HG02588 (cell line): ENCODE results near the gene CORO1C.

Source experiments
- ATAC-seq: cut with Tn5 transposase; IDR thresholded peaks from one replicate; pipeline ENCODE4 v1.9.1; 2021; ENCODE audit warnings: mild to moderate bottlenecking, moderate library complexity; ENCODE audit not compliant: unreplicated experiment

CORO1C gene

DNA sequence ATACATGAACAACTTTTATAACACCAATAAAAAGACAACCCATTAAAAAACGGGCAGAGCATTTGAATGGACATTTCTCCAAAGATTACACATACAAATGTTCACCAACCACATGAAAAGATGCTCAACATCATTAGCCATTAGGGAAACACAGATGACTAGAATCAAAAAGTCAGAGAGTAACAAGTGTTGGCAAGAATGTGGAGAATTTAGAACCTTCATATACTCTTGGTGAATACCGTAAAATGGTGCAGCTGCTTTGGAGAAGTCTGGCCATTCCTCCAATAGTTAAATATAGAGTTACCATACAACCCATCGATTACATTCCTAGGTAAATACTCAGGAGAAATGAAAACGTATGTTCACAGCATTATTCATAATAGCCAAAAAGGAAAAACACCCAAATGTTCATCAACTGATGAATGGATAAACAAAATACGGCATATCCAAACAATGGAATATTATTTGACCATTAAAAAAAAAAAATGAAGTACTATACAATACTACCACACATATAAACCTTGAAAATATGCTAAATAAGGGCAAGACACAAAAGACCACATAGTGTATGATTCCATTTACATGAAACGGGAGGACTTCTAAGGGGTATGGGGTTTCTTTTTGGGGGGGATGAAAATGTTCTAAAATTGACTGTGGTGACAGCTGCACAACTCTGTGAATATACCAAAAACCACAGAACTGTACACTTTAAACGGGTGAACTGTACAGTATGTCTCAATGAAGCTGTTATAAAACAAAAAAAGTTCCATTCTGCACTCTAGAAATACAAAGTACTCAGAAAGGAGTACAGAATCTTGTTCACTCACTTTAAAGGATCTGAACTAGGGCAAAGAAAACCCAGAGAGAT lies 3.2 kb downstream of the CORO1C start:
- no peak for ATAC-seq

DNA sequence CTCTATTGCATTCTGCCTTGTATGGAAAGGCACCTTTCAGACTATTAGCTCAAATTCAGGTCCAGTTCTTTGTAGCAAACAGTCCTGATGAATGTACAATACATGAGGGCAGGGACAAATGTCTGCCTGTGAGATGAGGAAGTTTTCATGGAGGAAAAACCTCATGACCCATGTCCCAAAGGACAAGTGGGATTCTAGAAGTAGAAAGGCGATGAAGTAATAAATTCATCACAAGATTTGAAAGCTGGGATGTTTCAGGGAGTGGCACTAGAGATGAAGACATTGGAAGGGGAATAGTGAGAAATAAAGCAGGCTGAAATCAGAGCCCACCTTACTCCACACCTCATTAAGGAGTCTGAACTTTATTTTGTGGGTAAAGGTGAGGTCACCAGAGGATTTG lies 4.2 kb downstream of the CORO1C start:
- ATAC-seq = no peak

GRCh38 chr12:108724890-108725151 lies 6.5 kb downstream of the CORO1C start:
- no peak for ATAC-seq

DNA sequence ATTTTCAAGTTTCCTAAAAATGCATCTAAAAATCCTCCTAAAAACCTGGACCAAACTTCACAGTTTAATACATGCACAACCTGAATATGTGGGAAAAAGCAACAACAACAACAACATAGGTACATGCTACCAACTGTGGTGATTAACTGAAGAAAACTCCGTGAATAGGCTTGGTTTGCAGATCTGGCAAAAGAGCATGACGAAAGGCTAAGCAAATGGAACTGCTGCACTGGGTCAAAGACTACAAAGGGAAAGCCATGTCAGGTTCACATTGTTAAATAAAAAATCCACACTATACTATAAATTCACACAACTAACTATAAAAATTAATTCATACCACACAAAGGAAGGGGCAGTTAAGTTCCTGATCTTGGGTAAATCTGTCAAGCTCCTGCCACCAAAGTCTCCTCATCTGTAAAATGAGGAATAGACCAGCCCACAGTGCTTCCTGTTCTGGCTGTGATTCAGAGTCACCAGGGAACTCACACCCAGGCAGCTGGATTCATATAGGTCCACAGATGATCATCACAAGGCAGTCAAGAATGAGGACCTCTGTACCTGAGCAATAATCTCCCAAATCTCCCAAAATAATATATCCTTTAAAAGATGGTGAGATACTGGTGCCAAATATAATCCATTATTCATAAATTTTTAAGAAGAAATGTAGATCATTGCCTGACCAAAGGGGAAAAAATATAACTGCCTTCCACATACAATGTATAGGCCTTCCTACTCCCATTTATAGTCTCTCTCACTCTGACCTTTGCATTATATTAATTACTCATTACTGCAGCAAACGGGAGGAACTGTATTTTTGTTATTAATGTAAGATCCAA lies 7.0 kb downstream of the CORO1C start:
- no peak for ATAC-seq

DNA sequence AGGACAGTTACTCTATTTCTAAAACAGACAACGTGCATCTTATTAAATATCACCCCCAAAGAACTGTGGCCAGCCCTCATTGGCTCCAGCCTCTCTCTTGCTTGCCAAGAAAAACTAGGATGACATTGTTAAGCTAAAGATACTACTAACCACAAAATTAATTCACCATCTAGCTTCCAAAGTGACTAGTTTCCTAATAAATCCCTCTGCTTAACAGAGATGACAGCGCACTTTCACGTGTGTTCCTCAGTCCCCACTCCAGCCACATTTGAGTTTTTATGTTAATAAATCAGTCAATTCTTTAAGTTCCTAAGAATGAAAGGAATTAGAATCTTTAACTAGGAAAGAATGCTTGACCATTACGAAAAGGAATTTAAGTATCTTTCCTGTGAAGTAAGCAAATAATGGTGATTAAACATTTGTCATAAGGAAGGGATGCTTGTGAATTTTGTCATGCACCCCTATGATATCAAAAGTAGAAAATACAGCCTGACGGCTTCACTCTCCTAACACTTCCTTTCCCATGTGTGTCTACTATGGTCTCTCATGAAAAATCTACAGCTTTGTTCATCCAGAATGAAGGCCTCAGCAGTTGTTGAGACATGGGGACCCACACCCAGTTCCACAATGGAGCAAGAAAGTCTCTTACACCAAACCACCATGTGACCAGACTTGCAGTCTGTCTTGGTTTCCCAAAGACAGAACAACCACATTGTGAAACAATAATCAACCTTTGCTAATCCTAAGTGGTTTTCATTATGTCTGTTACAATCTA lies 8.1 kb downstream of the CORO1C start:
- no peak for ATAC-seq

DNA sequence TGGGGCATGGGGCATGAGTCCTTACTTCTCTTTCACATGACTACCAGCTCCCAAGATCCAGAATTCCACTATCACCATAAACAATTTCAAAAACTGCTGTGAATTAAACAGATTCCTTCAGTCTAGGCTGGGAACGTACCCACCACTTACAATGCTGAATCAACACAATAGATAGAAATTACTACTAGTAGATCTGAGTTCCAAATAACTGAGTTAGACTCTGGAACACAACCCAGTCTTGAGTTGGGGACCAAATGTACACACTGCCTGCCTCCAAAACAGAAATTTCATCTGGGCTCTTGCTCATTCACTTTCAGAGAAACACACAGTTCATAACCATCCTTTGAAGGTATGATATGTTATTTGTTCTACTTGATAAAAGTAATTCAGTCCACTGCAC lies 8.9 kb downstream of the CORO1C start:
- no peak for ATAC-seq

DNA sequence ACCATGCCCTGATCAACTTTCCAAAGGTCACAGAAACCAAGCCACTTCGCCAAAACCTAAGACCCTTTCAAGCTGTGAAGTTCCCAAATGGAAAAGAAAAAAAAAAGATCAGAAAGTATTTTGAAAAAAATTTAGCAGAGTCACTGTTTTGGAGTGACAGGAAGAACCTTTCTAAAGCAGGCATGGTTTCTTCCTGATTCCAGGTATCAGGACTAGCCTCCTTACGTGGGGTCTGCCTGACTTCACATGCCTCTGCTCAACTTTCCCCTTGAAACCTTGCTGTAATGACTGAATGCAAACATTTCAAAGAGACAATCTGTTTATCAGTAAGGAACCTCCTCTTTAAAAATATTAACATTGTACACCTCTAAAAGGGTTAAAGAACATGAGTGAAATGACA lies 9.5 kb downstream of the CORO1C start:
- ATAC-seq = no peak

DNA sequence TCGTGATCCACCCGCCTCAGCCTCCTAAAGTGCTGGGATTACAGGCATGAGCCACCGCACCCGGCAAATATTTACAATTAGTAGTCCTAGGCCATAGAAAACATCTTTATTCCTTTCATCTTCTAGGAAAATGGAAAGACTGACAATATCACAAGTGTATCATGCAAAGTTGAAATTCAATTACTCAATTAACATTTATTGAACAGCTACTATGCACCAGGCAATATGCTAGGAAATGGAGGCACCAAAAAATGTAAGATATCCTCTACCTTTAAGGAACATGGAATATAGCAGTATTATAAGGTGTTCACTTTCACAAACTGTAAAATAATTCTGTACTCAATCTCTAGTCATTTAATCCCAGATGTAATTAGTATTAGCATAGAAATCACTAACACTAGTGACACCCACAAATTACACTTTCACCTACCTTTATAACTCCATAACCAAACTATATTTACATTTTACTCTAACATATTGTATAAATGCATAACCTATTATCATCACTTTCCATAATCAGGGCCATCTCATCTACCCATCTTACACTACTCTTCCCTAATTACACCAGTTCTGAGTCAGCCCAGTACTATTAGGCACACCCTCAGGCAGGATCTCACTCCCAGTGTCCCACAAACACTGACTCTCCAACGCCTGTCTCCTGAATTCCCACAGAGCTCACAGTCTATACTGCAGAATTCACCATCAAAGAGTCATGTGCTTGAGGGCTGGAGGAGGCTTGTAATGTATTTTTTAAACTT lies 10.4 kb downstream of the CORO1C start:
- ATAC-seq = no peak

DNA sequence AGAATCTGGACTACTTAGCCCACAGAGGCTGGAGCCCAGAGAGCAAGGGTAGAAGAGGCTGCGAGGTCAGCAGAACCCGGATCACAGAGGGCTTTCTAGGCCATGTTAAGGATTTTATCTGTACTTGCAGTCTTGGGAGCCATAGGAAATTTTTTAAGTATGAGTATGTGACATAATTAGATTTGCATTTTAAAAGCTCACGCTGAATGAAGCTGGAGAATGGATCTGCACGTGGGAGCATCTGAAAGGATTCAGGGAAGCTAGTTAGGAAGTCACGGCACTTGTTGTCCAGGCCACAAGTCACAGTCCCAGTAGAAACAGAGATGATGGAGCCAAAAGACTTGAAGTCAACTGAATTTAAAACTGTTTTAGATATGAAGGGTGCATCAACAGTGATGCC lies 14.1 kb downstream of the CORO1C start:
- ATAC-seq = no peak

DNA sequence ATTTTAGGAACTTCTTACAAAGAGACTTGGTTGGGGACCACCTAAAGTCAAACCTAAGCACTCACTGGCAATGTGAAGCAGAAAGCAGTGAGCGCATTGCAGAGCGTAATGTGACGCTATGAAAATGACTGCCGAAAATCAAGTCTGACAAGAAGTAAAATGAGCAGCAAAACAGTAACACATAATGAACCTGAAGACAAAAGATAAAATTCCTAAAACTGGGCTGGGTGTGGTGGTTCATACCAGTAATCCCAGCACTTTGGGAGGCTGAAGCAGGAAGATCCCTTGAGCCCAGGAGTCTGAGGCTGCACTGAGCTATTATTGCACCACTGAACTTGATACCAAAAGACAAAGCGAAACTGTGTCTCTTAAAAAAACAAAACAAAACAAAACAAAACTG lies 16.5 kb downstream of the CORO1C start:
- ATAC-seq = no peak

DNA sequence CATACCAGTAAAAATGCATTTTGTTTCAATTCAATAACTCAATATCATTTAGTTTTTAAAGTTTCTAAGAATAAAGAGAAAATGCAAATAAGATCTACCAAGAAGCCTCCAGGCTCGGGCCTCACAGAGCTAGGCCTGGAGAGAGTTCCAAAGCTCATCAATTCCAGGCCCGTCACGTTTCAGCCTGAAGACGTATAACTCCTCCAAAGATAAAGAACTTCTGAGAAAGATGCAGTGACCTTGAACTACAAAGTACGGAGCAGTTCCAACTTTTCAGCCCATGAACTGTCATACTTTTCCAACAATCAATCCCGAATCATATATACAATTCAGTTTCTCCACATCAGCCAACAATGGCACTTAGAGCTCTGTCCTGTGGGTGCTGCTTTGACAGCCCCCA lies 17.8 kb downstream of the CORO1C start:
- no peak for ATAC-seq

DNA sequence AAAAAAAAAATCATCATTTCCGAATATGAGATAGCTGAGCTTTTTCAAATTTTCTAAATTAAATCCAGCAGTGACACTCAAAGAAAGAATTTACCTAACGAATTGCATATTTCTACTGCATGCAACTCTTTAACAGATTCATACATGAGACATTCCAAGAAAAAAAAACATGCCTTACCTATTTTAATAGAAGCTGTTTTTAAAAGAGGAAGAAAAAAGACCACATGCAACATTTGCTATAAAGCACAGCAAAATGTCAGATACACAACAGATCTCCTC lies 18.5 kb downstream of the CORO1C start:
- no peak for ATAC-seq

- no peak for ATAC-seq
These were observed 19.0 kb downstream of the CORO1C start for GRCh38 chr12:108712165-108712924.

DNA sequence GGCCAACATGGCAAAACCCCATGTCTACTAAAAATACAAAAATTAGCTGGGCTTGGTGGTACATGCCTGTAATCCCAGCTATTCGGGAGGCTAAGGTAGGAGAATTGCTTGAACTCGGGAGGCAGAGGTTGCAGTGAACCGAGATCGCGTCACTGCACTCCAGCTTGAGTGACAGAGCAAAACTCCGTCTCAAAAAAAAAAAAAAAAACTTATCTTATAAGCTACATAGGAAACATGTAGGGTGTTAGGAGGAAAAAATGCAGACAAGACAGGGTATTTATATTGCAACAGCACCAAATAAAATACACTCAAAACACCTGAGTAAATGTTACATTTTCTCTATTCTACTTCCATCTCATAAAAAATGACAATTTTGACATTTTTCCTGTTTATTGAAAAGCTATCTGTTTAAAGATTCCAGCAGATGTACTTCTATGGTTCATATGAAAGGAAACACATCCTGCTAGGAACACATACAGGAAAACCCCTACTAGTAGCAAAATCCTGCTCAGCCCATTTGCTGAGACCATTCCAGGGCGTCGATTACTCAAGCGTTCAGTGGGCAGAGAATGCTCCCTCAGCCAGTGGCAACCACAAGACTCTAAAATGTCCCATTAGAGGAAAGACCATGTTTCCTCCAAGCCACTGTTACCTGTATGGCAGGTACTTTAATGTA lies 19.7 kb downstream of the CORO1C start:
- ATAC-seq = no peak

DNA sequence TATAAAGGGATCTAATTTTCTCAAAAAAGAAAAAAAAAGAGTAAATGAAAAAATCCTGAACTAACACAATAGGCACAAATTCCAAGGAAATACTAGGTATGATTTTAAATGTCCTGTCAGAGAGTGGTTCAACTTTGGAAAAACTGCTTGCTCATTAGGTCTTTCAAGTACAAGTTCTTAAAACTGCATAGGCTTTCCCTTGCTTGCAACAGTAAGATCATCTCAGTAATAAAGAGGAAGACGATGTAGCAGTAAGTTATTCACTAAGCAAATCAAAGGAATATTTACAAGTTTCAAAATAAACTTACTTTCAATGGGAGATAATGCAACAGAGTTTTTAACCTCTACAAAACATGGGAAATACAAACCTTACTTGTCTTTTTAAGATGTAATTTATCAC lies 21.6 kb downstream of the CORO1C start:
- ATAC-seq = no peak

- ATAC-seq = no peak
These were observed 26.8 kb downstream of the CORO1C start for GRCh38 chr12:108704527-108704926.

DNA sequence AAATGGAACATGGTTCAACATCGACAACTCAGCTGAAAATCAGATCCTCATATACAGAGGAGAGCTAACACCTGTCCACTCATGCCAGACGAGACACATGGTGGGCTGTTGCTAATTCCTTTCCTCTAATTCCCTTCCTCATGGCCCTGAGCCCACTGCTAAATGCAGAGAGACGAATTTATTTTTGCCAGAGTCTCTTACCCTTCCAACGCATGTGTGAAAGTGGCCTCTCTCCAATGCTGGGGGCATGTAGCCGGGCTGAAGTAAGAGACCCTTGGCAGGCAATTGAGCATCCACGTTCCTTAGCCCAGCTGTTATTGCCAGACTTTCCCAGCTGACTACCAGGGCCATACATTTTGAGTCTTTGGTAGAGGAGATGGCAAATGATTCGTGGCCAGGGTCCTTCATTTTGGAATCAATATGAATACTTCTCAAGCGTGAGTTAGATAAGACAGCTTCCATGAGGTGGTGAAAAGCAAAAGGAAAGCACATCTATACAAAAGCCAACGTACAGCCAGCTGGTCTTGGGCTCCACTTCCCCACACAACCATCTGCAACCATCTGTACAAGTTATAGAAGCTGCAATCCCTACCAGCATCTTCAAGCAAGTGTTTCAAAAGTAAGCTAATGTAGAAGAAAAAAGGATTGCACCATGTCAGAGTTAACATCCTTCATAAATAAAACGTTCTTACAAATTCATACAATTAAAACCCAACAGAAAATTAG lies 28.6 kb downstream of the CORO1C start:
- ATAC-seq = no peak

GRCh38 chr12:108701779-108702441 lies 29.4 kb downstream of the CORO1C start:
- ATAC-seq = no peak
